HFF-Myc (cell line): ENCODE measurements around the gene NCOA3.

Source experiments
- DNase-seq: peaks from one replicate; pipeline ENCODE4 v3.0.0-alpha.2; 2011; ENCODE audit warnings: low read depth; ENCODE audit errors: extremely low read depth
- H3K4me3 ChIP-seq: replicated peaks from 2 replicates; pipeline ENCODE4 v1.5.1; 2011; ENCODE audit warnings: low read depth, mild to moderate bottlenecking, control low read depth, low read length
- TF ChIP-seq, protein P1 (sequence below): IDR thresholded peaks from 2 replicates; pipeline ENCODE4 v1.5.1; 2012; ENCODE audit warnings: mild to moderate bottlenecking, low read depth, low read length, control low read depth; ENCODE audit errors: missing control alignments

NCOA3 gene

DNA sequence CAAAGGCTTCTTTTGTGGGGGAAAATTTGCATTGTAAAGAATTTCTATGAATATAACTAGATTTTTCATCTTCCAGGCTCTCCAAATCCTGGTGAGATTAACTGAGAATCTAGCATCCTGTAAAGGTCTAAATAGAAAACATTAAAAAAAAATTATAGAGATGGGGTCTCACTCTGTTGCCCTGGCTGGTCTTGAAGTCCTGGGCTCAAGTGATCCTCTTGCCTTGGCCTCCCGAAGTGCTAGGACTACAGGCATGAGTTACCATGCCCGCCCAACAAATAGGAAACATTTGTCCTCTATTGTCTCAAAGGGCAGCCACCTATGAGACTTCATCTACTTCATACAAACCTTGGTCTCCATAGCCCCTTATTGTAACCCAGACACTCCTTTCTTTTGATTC is 25.2 kb upstream of the NCOA3 start:
- no peak overlapping the region for H3K4me3 ChIP-seq
- no peak for DNase-seq
- TF ChIP-seq, protein P1, sequence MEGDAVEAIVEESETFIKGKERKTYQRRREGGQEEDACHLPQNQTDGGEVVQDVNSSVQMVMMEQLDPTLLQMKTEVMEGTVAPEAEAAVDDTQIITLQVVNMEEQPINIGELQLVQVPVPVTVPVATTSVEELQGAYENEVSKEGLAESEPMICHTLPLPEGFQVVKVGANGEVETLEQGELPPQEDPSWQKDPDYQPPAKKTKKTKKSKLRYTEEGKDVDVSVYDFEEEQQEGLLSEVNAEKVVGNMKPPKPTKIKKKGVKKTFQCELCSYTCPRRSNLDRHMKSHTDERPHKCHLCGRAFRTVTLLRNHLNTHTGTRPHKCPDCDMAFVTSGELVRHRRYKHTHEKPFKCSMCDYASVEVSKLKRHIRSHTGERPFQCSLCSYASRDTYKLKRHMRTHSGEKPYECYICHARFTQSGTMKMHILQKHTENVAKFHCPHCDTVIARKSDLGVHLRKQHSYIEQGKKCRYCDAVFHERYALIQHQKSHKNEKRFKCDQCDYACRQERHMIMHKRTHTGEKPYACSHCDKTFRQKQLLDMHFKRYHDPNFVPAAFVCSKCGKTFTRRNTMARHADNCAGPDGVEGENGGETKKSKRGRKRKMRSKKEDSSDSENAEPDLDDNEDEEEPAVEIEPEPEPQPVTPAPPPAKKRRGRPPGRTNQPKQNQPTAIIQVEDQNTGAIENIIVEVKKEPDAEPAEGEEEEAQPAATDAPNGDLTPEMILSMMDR: no peak

DNA sequence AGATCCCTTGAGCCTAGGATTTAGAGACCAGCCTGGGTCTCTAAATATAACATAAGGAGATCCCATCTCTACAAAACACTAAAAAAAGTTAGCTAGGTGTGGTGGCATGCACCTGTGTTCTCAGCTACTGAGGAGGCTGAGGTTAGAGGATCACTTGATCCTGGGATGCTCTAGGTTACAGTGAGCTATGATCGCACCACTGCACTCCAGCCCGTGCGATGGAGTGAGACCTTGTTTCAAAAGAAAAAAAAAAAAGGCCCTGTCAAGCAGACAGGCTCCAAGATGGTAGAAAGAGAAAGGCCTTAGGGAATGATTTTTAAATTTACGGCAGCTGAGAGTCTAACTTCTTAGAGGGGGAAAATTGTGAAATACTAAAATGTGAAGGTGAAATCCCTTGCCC is 22.6 kb upstream of the NCOA3 start:
- no peak for DNase-seq
- TF ChIP-seq, protein P1: no peak
- no peak overlapping the region for H3K4me3 ChIP-seq

DNA sequence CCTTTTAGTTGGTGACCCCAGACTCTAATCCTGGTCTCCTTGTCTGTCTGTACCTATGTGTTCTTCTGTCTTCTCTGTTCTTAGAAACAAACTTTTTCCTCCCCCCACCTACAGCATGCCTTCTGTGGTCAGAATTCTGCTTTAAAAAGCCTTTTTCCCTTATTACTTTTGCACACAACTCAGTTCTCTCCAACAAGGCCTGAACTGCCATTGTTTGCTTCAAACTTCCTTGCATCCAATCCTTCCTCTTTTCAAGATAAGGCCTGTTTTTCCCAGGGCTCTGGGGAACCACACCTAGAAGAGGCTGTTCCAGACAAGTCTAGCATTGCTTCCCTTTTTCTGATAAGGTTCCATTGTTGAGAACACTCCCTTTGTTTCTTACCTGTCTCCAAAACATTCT is 22.2 kb upstream of the NCOA3 start:
- no peak overlapping the region for H3K4me3 ChIP-seq
- TF ChIP-seq, protein P1: no peak
- no peak for DNase-seq

DNA sequence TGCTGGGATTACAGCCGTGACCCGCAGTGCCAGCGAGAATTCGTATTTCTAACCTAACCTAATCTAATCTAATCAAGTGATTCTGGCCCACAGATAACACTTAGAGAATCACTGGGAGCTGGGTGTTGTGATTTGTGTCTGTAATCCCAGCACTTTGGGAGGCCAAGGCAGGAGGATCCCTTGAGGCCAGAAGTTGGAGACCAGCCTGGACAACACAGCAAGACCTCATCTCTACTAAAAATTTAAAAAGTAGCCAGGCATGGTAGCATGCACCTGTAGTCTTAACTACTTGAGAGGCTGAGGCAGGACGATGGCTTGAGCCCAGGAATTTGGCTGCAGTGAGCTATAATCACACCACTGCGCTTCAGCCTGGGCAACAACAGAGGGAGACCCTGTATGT is 21.4 kb upstream of the NCOA3 start:
- no peak overlapping the region for H3K4me3 ChIP-seq
- TF ChIP-seq, protein P1: no peak
- no peak for DNase-seq

DNA sequence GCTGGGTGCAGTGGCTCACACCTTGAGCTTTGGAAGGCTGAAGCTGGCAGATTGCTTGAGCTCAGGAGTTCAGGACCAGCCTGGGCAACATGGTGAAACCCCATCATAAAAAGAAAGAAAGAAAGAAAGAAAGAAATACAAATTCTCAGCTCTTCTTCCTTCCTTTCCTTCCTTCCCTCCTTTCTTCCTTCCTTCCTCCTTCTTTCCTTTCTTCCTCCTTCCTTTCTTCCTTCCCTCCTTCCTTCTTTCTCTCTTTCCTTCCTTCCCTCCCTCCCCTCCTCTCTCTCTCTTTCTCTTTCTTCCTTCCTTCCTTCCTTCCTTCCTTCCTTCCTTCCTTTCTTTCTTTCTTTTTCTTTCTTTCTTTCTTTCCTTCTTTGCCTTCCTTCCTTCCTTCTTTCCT is 21.0 kb upstream of the NCOA3 start:
- DNase-seq: no peak
- TF ChIP-seq, protein P1: no peak
- H3K4me3 ChIP-seq: no peak overlapping the region

DNA sequence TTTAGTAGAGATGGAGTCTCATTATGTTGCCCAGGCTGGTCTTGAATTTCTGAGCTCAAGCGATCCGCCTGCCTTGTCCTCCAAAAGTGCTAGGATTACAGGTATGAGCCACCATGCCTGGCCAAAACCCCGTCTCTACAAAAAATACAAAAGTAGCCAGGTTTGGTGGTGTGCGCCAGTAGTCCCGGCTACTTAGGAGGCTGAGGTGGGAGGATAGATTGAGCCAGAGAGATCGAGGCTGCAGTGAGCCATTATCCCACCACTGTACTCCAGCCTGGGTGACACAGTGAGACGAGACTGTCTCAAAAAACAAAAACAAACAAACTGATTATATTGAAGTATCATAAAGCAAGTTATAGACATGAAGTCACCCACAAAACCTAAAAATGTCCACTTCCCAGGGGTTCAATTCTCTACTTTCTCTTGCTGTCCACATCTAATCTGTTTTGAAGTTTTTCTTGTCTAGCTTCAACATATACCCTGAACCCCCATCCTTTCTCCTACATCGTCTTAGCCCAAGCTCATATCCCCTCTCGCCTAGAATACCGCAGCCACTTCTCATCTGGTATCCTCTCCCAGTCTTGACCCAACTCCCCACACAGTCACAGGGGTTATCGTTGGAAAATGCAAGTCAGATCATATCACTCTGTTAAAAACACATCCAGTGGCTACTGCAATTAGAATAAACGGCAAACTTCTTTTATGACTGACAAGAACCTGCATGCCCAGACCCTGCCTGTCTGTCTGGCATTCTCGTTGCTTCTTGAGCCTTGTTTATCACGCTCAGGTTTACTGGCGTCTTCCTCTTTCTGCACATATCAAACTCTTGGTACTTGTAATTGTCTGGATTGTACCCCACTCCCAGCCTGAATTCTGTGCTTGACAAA is 20.1 kb upstream of the NCOA3 start:
- TF ChIP-seq, protein P1: no peak
- H3K4me3 ChIP-seq: no peak overlapping the region
- DNase-seq: no peak
